Measurements from ENCODE around the gene GABRP.
A peak's percentile ranks its signal among the peaks of the same experiment; 100 is the strongest.

GABRP gene

GRCh38 chr5:170836226-170836625 lies 52.7 kb downstream of the GABRP start:
- H3K4me3 ChIP-seq (ENCODE audit: low read length), result no peak overlapping the region
- no peak for TF ChIP-seq CTCF (IDR thresholded peaks at IDR 0.05; ENCODE audit: insufficient read depth, low read depth, low read length, missing control alignments)
- DNase-seq (ENCODE audit: low read depth), result no peak

- no peak for DNase-seq (ENCODE audit: low read depth)
- no peak overlapping the region for H3K4me3 ChIP-seq (ENCODE audit: low read length)
- no peak for TF ChIP-seq CTCF (IDR thresholded peaks at IDR 0.05; ENCODE audit: insufficient read depth, low read depth, low read length, missing control alignments)
These were observed 60.3 kb downstream of the GABRP start for GRCh38 chr5:170843870-170844269.

DNA sequence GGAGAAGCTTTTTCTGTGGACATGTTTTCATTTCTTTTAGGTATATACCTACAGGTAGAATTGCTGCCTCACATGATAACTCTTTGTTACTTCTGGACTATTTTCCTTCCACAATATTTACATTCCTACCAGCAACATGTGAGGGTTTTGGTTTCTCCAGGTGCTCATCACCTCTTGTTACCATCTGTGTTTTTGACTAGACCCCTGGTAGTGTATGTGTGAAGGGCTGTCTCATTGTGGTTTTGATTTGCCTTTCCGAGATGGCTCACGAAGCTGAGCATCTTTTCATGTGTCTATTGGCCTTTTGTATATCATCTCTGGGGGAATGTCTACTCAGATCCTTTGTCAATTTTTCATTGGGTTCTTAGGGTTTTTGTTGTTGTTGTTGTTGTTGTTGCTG lies 61.1 kb downstream of the GABRP start:
- H3K4me3 ChIP-seq (ENCODE audit: low read length), result no peak overlapping the region
- no peak for DNase-seq (ENCODE audit: low read depth)
- no peak for TF ChIP-seq CTCF (IDR thresholded peaks at IDR 0.05; ENCODE audit: insufficient read depth, low read depth, low read length, missing control alignments)

DNA sequence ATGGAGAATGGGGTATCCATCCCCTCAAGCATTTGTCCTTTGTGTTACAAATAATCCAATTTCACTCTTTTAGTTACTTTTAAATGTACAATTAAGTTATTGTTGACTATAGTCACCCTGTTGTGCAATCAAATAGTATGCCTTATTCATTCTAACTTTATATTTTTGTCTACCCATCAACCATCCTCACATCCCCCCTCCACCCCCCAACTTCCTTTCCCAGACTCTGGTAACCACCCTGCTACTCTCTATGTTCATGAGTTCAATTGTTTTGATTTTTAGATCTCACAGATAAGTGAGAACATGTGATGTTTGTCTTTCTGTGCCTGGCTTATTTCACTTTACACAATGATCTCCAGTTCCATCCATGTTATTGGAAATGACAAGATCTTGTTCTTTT lies 62.9 kb downstream of the GABRP start:
- DNase-seq (ENCODE audit: low read depth), result no peak
- TF ChIP-seq CTCF (IDR thresholded peaks at IDR 0.05; ENCODE audit: insufficient read depth, low read depth, low read length, missing control alignments), result no peak
- no peak overlapping the region for H3K4me3 ChIP-seq (ENCODE audit: low read length)

DNA sequence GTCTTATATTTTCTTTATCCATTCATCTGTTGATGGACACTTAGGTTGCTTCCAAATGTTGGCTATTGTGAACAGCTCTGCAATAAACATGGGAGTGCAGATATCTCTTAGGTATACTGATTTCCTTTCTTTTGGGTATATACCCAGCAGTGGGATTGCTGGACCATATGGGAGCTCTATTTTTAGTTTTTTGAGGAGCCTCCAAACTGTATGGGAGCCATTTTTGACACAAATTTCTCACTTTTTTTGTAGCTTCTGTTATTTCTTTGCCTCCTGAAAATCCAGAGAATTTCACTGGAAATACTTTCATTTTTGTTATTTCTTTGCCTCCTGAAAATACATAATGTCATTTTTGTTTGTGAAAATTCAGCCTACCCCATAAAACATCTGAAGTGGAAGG lies 63.3 kb downstream of the GABRP start:
- no peak for TF ChIP-seq CTCF (IDR thresholded peaks at IDR 0.05; ENCODE audit: insufficient read depth, low read depth, low read length, missing control alignments)
- no peak for DNase-seq (ENCODE audit: low read depth)

GRCh38 chr5:170848033-170848432 lies 64.5 kb downstream of the GABRP start:
- no peak for TF ChIP-seq CTCF (IDR thresholded peaks at IDR 0.05; ENCODE audit: insufficient read depth, low read depth, low read length, missing control alignments)
- H3K4me3 ChIP-seq (ENCODE audit: low read length), result no peak overlapping the region
- DNase-seq (ENCODE audit: low read depth), result peak; percentile 49

More for the DNA sequence above, 63.3 kb downstream of the GABRP start:
- no peak overlapping the region for H3K4me3 ChIP-seq (ENCODE audit: low read length)

GRCh38 chr5:170849374-170849773 lies 65.8 kb downstream of the GABRP start:
- TF ChIP-seq CTCF (IDR thresholded peaks at IDR 0.05; ENCODE audit: insufficient read depth, low read depth, low read length, missing control alignments), result peak; percentile 14
- H3K4me3 ChIP-seq (ENCODE audit: low read length), result no peak overlapping the region
- DNase-seq (ENCODE audit: low read depth), result no peak
